Upper lobe of left lung (tissue), 4 donors: ENCODE results near the gene RAN.

Experiments used
- CTCF ChIP-seq, 6 experiments: fragments of 450-650 bp in 4 of 6; fragments of 200-600 bp in 2 of 6; sonication (generic) in 2 of 6; IDR thresholded peaks; one replicate each; pipeline ENCODE4 v1.5.1; 2016 to 2019; ENCODE audit warnings: antibody characterized with exemption in 6 of 6
- EP300 ChIP-seq, 4 donors: sonication (generic); formaldehyde crosslinking; IDR thresholded peaks; one replicate each; pipeline ENCODE4 v1.5.1; 2017; ENCODE audit warnings: antibody characterized with exemption in 4 of 4, control low read depth in 2 of 4
- POLR2AphosphoS5 ChIP-seq, 2 donors: sonication (generic); formaldehyde crosslinking; IDR thresholded peaks; one replicate each; pipeline ENCODE4 v1.5.1; 2017; ENCODE audit warnings: antibody characterized with exemption in 2 of 2

- peak in 1 of 2 donors; percentile 17 for TF ChIP-seq POLR2AphosphoS5 (IDR thresholded peaks at IDR 0.05)
- peak; percentile 79 to 97 (median 92) for TF ChIP-seq CTCF (IDR thresholded peaks at IDR 0.05)
- TF ChIP-seq EP300 (IDR thresholded peaks at IDR 0.05), result no peak
Observed at GRCh38 chr12:130916241-130916911, 44.5 kb downstream of the RAN start.
